K562 (cell line): ENCODE results near the gene ABCD3. TPM values are rescaled to one million over a fixed set of nuclear protein-coding genes. Genes with fewer than 3 reads are reported as not detected.

Experiments used
- ATAC-seq: fragments of 200-7000 bp; cut with Tn5 transposase; 3 replicates; pipeline ENCODE4 v1.9.1; 2020; ENCODE audit warnings: moderate library complexity
- BruUV-seq: library from RNA; stranded (reverse); fragments of 400-500 nt; replicated peaks from 2 replicates; lab custom pipeline; 2021; lab: Mats Ljungman, UMichigan
- CTCF ChIA-PET: fragments of 300-600 bp; formaldehyde crosslinking; extraction: SDS; loops from one replicate; lab custom pipeline; 2021; ENCODE audit warnings: low intra/inter-chr PET ratio; lab: Yijun Ruan, JAX
- POLR2A ChIA-PET: fragments of 300-600, 350-650 bp; sonication (Branson Sonifier 250); formaldehyde crosslinking; extraction: SDS; loops from one replicate; lab custom pipeline; 2021; ENCODE audit warnings: antibody characterized with exemption, inconsistent platforms; lab: Yijun Ruan, JAX
- DNase-seq, 4 experiments: peaks; one replicate each; pipeline versions ENCODE4 v3.0.0 to v3.0.0-alpha.2; 2011 to 2018; ENCODE audit warnings: low spot score in 3 of 4, mixed read lengths in 3 of 4; ENCODE audit errors: extremely low read depth in 1 of 4
- FAIRE-seq: peaks from 2 replicates; lab custom pipeline; 2011; peaks lifted over from hg19 to GRCh38; lab: Jason Lieb, UNC
- H2AFZ ChIP-seq: 2 replicates; pipeline ENCODE4 v1.6.0; 2011; ENCODE audit warnings: low read depth, low read length, control low read depth, inconsistent platforms
- H3K27ac ChIP-seq: fragments of 200-600 bp; 3 replicates; pipeline ENCODE4 v1.8.0; 2011; ENCODE audit warnings: low read depth, mild to moderate bottlenecking, control low read depth, inconsistent platforms, low read length, moderate library complexity, mixed read lengths; ENCODE audit errors: extremely low read depth
- H3K27me3 ChIP-seq, 2 experiments: fragments of 300-600 bp in 1 of 2; 2 replicates in 1 of 2; 3 replicates in 1 of 2; pipeline versions ENCODE4 v1.6.0 to v1.8.0; 2011; ENCODE audit warnings: inconsistent platforms in 2 of 2, low read length in 2 of 2, mild to moderate bottlenecking in 1 of 2, mixed read lengths in 1 of 2, moderate library complexity in 1 of 2; ENCODE audit not compliant: control insufficient read depth in 2 of 2, insufficient read depth in 2 of 2
- H3K36me3 ChIP-seq: fragments of 300-600 bp; 3 replicates; pipeline ENCODE4 v1.8.0; 2011; ENCODE audit warnings: mild to moderate bottlenecking, low read length, inconsistent platforms; ENCODE audit not compliant: control insufficient read depth, insufficient read depth
- H3K4me1 ChIP-seq, 2 experiments: fragments of 200-600 bp in 1 of 2; replicated peaks in 1 of 2; 2 replicates in 1 of 2; 3 replicates in 1 of 2; pipeline versions ENCODE4 v1.5.1 to v1.8.0; 2011; ENCODE audit warnings: inconsistent platforms in 2 of 2, low read length in 2 of 2, mild to moderate bottlenecking in 1 of 2, mixed read lengths in 1 of 2, moderate library complexity in 1 of 2; ENCODE audit not compliant: control insufficient read depth in 2 of 2, insufficient read depth in 2 of 2
- H3K4me2 ChIP-seq: 2 replicates; pipeline ENCODE4 v1.6.1; 2011; ENCODE audit warnings: low read length, control low read depth, inconsistent platforms, mixed read lengths; ENCODE audit not compliant: insufficient read depth
- H3K4me3 ChIP-seq: fragments of 200-600 bp; sonication (generic), shearing (Covaris generic); 2 replicates; pipeline ENCODE4 v1.5.1; 2016; ENCODE audit warnings: control low read depth, inconsistent platforms
- H3K79me2 ChIP-seq: fragments of 200-600 bp; 3 replicates; pipeline ENCODE4 v1.8.0; 2011; ENCODE audit warnings: low read length, inconsistent platforms; ENCODE audit not compliant: control insufficient read depth, insufficient read depth
- H3K9ac ChIP-seq, 2 experiments: 2 replicates each; pipeline versions ENCODE4 v1.6.0 to v1.6.1; 2011; ENCODE audit warnings: low read depth in 2 of 2, low read length in 2 of 2, control low read depth in 1 of 2, inconsistent platforms in 1 of 2, mild to moderate bottlenecking in 1 of 2, mixed read lengths in 1 of 2; ENCODE audit not compliant: insufficient read depth in 1 of 2
- H3K9me1 ChIP-seq: one replicate; pipeline ENCODE4 v1.6.0; 2011; ENCODE audit warnings: inconsistent platforms, mild to moderate bottlenecking, low read length, moderate library complexity; ENCODE audit not compliant: control insufficient read depth, insufficient read depth
- H3K9me3 ChIP-seq: replicated peaks from 2 replicates; pipeline ENCODE4 v1.5.1; 2011; ENCODE audit warnings: low read depth, low read length, inconsistent platforms; ENCODE audit not compliant: control insufficient read depth, insufficient read depth
- H4K20me1 ChIP-seq: replicated peaks from 2 replicates; pipeline ENCODE4 v1.6.1; 2011; ENCODE audit warnings: low read length, inconsistent platforms, mixed read lengths; ENCODE audit not compliant: control insufficient read depth, insufficient read depth
- CBFA2T3 ChIP-seq: fragments of 450-650 bp; IDR thresholded peaks from 2 replicates; pipeline ENCODE4 v1.6.1; 2017
- CBX5 ChIP-seq: IDR thresholded peaks from 2 replicates; pipeline ENCODE4 v1.6.1; 2014; ENCODE audit warnings: low read depth, borderline replicate concordance
- FOXK1 ChIP-seq: sonication (generic); formaldehyde crosslinking; IDR thresholded peaks from 2 replicates; pipeline ENCODE4 v1.8.0; 2022; ENCODE audit warnings: missing genetic modification reagents, mild to moderate bottlenecking, borderline replicate concordance
- HNRNPK ChIP-seq: fragments of 200-400 bp; formaldehyde crosslinking; IDR thresholded peaks from one replicate; pipeline ENCODE4 v1.6.1; 2018; ENCODE audit warnings: mild to moderate bottlenecking, low read depth, low read length; ENCODE audit not compliant: poor library complexity, severe bottlenecking
- KHSRP ChIP-seq: fragments of 450-650 bp; IDR thresholded peaks from 2 replicates; pipeline ENCODE4 v1.6.1; 2017
- KLF16 ChIP-seq: IDR thresholded peaks from 2 replicates; pipeline ENCODE4 v1.6.1; 2016; ENCODE audit warnings: antibody characterized with exemption
- MLX ChIP-seq, 2 experiments: fragments of 450-650 bp in 1 of 2; sonication (generic) in 1 of 2; formaldehyde crosslinking; conservative IDR thresholded peaks; 2 replicates each; pipeline versions ENCODE4 v1.4.0 to v1.8.1; 2020 to 2022; ENCODE audit warnings: mild to moderate bottlenecking in 1 of 2, missing genetic modification reagents in 1 of 2
- NFXL1 ChIP-seq: fragments of 450-650 bp; formaldehyde crosslinking; IDR thresholded peaks from 2 replicates; pipeline ENCODE4 v1.4.0; 2021; ENCODE audit warnings: mild to moderate bottlenecking
- PTBP1 ChIP-seq: fragments of 200-400 bp; formaldehyde crosslinking; IDR thresholded peaks from 2 replicates; pipeline ENCODE4 v1.6.1; 2017; ENCODE audit warnings: low read depth, low read length
- RBM34 ChIP-seq: fragments of 200-400 bp; formaldehyde crosslinking; IDR thresholded peaks from 2 replicates; pipeline ENCODE4 v1.6.1; 2018; ENCODE audit warnings: low read length, borderline replicate concordance; ENCODE audit not compliant: insufficient read depth
- SLC30A9 ChIP-seq: fragments of 250-450 bp; sonication (Bioruptor Pico); IDR thresholded peaks from 2 replicates; pipeline ENCODE4 v1.8.0; 2022; ENCODE audit warnings: mild to moderate bottlenecking, moderate library complexity
- TEAD4 ChIP-seq, 2 experiments: sonication (generic) in 1 of 2; formaldehyde crosslinking in 1 of 2; IDR thresholded peaks; 2 replicates each; pipeline versions ENCODE4 v1.6.1 to v1.8.0; 2012 to 2022; ENCODE audit warnings: borderline replicate concordance in 1 of 2, inconsistent platforms in 1 of 2, low read length in 1 of 2, mild to moderate bottlenecking in 1 of 2, missing genetic modification reagents in 1 of 2
- ZNF699 ChIP-seq: fragments of 250-450 bp; sonication (Bioruptor Pico); IDR thresholded peaks from 2 replicates; pipeline ENCODE4 v1.8.0; 2021; ENCODE audit warnings: mild to moderate bottlenecking, moderate library complexity; ENCODE audit not compliant: insufficient replicate concordance
- WGBS: fragments of 100-300 bp; shearing (Covaris generic); methylation state at CpG from one replicate; pipeline ENCODE4 v1.1.6; 2016; ENCODE audit warnings: low coverage, mixed read lengths; ENCODE audit not compliant: insufficient coverage; ENCODE audit errors: missing lambda C conversion rate; 5-methylcytosine and 5-hydroxymethylcytosine counted together
- in situ Hi-C: fragments of 300-500 bp; cut with MboI; formaldehyde crosslinking; loops from 4 replicates; pipeline ENCODE4 v1.15.0; 2018; ENCODE audit warnings: inconsistent platforms, mixed read lengths
- intact Hi-C: fragments of 100-400 bp; cut with micrococcal nuclease; formaldehyde crosslinking; loops from 2 replicates; pipeline ENCODE4 v1.14.2; 2022
- polyA plus RNA-seq, 8 experiments: library from polyadenylated mRNA; depleted of rRNA in 4 of 8; stranded (reverse) in 5 of 8; unstranded in 3 of 8; fragments of >200 nt; fragmentation: Nextera tagmentation in 2 of 8; fragmentation: Illumina TruSeq in 1 of 8; extraction: Ambion mirVana in 2 of 8; extraction: Trizol in 1 of 8; gene quantifications; 2 replicates each; pipeline versions ENCODE4 v1.2.1 to v1.2.3, GENCODE V29; 2011 to 2014; ENCODE audit warnings: inconsistent platforms in 1 of 8, missing spikeins in 1 of 8
- total RNA-seq, 7 experiments: library from RNA; depleted of rRNA in 6 of 7; stranded (reverse); fragments of >200 nt in 6 of 7; fragmentation: Illumina TruSeq in 2 of 7; extraction: Trizol in 2 of 7; gene quantifications; 2 replicates each; pipeline versions ENCODE4 v1.2.1 to v1.2.3, GENCODE V29; 2011 to 2021; ENCODE audit warnings: low replicate concordance in 1 of 7
- TF ChIP-seq, protein P1 (sequence below): sonication (generic); formaldehyde crosslinking; IDR thresholded peaks from 2 replicates; pipeline ENCODE4 v1.8.1; 2023; ENCODE audit warnings: missing genetic modification reagents, mild to moderate bottlenecking, borderline replicate concordance
- TF ChIP-seq, protein P2 (sequence below): fragments of 250-450 bp; sonication (Bioruptor Pico); IDR thresholded peaks from 2 replicates; pipeline ENCODE4 v1.4.0; 2020; ENCODE audit warnings: mild to moderate bottlenecking

Gene ABCD3
- total and polyA plus RNA-seq, 9 of the 15 experiments (the other 6 are each of a cell fraction or from before 2014, with no cell fraction given): 11.0 to 30.7 (median 15.5) TPM

DNA sequence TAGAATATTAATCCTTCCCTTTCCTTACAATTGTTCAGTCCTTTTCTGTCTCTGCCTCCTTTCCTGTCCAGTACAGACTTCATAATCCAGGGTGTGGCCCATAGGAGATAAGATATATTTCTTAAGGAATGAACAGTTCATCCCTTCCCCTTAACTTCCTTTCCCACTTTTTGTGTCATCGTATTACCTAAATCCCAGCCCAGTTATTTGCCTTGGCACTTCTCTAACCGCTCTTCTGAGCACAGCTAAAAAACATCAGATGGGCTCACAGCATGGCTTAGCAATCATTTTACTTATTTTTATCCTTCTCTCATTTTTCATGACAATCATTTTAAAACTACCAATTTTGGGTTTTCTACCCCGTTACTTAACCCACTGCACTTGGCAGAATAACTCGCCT, 83.7 kb downstream of the ABCD3 start (continued):
- TF ChIP-seq, protein P1, sequence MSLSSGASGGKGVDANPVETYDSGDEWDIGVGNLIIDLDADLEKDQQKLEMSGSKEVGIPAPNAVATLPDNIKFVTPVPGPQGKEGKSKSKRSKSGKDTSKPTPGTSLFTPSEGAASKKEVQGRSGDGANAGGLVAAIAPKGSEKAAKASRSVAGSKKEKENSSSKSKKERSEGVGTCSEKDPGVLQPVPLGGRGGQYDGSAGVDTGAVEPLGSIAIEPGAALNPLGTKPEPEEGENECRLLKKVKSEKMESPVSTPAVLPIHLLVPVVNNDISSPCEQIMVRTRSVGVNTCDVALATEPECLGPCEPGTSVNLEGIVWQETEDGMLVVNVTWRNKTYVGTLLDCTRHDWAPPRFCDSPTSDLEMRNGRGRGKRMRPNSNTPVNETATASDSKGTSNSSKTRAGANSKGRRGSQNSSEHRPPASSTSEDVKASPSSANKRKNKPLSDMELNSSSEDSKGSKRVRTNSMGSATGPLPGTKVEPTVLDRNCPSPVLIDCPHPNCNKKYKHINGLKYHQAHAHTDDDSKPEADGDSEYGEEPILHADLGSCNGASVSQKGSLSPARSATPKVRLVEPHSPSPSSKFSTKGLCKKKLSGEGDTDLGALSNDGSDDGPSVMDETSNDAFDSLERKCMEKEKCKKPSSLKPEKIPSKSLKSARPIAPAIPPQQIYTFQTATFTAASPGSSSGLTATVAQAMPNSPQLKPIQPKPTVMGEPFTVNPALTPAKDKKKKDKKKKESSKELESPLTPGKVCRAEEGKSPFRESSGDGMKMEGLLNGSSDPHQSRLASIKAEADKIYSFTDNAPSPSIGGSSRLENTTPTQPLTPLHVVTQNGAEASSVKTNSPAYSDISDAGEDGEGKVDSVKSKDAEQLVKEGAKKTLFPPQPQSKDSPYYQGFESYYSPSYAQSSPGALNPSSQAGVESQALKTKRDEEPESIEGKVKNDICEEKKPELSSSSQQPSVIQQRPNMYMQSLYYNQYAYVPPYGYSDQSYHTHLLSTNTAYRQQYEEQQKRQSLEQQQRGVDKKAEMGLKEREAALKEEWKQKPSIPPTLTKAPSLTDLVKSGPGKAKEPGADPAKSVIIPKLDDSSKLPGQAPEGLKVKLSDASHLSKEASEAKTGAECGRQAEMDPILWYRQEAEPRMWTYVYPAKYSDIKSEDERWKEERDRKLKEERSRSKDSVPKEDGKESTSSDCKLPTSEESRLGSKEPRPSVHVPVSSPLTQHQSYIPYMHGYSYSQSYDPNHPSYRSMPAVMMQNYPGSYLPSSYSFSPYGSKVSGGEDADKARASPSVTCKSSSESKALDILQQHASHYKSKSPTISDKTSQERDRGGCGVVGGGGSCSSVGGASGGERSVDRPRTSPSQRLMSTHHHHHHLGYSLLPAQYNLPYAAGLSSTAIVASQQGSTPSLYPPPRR: no peak
- TF ChIP-seq CBX5: no peak
- no peak for TF ChIP-seq SLC30A9 (CRISPR knock-in tag)
- TF ChIP-seq TEAD4 (IDR thresholded peaks at IDR 0.05; ENCODE audit: low read length): no peak
- TF ChIP-seq TEAD4 (CRISPR knock-in tag; IDR thresholded peaks at IDR 0.05; ENCODE audit: borderline replicate concordance): no peak
- TF ChIP-seq RBM34: no peak

DNA sequence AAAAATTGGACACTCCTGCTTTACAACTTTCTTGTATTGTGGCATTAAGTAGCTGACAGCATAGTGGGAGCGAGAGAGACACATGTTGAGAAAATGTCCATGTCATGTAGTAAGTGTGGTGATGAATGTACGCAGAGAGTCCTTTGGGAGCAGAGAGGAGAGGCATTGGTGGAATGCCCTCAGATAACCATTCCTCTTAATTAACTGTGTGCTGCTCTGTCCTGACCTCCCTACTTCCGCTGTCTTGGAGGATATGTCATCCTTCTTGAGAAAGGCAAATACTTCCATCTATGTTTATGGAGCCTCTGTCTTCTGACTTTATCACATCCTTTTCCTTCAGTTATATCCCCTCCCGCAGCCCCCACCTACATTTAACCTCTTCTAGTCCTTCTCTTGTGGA, 85.0 kb downstream of the ABCD3 start:
- in situ Hi-C loops (no loop called here), intact Hi-C loops (no loop called here)
- Histone ChIP-seq H3K27ac (no peak overlapping the region), H3K79me2 (no peaks in the 10 kb centered on the region), H3K27me3 (no peaks in the 10 kb centered on the region), H3K4me1 (no peaks in the 10 kb centered on the region), H3K9ac (no peak overlapping the region), H3K4me3 (no peak overlapping the region), H3K9me1 (no peaks in the 10 kb centered on the region), H2AFZ (no peak overlapping the region), H4K20me1 (no peaks in the 10 kb centered on the region), H3K4me2 (no peak overlapping the region), H3K36me3 (peaks cover 5% of the 10 kb centered on the region; the same call in 2 of the 3 replicates), H3K9me3 (no peaks in the 10 kb centered on the region)
- ATAC-seq (no peak), DNase-seq (no peak), FAIRE-seq (no peak)
- POLR2A ChIA-PET: no interaction called here
- CTCF ChIA-PET: no interaction called here
- no TSS peak for BruUV-seq
- 66% methylated on average over 4 of the region's 4 CpGs for whole genome bisulfite sequencing
- no peak for TF ChIP-seq HNRNPK
- TF ChIP-seq CBFA2T3: no peak
- no peak for TF ChIP-seq KLF16
- TF ChIP-seq ZNF699: no peak
- no peak for TF ChIP-seq MLX (CRISPR knock-in tag; conservative IDR thresholded peaks at IDR 0.05)
- TF ChIP-seq PTBP1: no peak
- no peak for TF ChIP-seq KHSRP
- no peak for TF ChIP-seq FOXK1
- no peak for TF ChIP-seq NFXL1 (CRISPR knock-in tag)
- TF ChIP-seq, protein P2, sequence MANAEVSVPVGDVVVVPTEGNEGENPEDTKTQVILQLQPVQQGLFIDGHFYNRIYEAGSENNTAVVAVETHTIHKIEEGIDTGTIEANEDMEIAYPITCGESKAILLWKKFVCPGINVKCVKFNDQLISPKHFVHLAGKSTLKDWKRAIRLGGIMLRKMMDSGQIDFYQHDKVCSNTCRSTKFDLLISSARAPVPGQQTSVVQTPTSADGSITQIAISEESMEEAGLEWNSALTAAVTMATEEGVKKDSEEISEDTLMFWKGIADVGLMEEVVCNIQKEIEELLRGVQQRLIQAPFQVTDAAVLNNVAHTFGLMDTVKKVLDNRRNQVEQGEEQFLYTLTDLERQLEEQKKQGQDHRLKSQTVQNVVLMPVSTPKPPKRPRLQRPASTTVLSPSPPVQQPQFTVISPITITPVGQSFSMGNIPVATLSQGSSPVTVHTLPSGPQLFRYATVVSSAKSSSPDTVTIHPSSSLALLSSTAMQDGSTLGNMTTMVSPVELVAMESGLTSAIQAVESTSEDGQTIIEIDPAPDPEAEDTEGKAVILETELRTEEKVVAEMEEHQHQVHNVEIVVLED (CRISPR knock-in tag): no peak
